Daoy (cell line): Measurements from ENCODE around the gene MYO1B. TPM values are rescaled to one million over a fixed set of nuclear protein-coding genes. Genes with fewer than 3 reads are reported as not detected.
A peak's percentile ranks its signal among the peaks of the same experiment; 100 is the strongest.

Source experiments
- DNase-seq: peaks from one replicate; pipeline ENCODE4 v3.0.0-alpha.2; 2015; ENCODE audit warnings: low read depth
- total RNA-seq: library from RNA; depleted of rRNA; stranded (reverse); fragments of >200 nt; shearing (Covaris generic); gene quantifications from 2 replicates; pipeline ENCODE4 v1.2.3, GENCODE V29; 2014

Gene MYO1B
- total RNA-seq, 1 experiment from 2014 or later = 104 TPM

GRCh38 chr2:191226196-191226595 lies 19.0 kb upstream of the MYO1B start:
- no peak for DNase-seq

- no peak for DNase-seq
Observed at GRCh38 chr2:191228333-191228732, 16.9 kb upstream of the MYO1B start.

DNA sequence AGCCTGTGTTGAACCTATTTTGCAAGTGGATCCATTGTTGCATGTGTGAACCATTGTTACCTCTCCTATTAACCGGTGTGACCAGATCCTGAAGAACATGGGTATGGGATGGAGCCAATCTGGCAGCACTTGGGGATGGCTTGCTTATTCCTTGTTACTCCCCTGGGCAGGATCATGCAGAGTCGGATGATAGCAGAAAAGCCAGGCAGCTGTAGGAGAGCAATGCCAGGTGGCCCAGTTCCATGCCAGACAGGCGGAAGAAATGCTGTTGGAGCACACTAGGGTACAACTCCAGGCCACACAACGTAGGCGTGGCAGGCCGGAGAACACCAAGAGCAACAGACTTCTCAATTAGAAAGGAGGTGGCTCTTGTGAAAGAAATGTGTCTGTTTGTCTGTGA lies 16.3 kb upstream of the MYO1B start:
- DNase-seq = no peak

DNA sequence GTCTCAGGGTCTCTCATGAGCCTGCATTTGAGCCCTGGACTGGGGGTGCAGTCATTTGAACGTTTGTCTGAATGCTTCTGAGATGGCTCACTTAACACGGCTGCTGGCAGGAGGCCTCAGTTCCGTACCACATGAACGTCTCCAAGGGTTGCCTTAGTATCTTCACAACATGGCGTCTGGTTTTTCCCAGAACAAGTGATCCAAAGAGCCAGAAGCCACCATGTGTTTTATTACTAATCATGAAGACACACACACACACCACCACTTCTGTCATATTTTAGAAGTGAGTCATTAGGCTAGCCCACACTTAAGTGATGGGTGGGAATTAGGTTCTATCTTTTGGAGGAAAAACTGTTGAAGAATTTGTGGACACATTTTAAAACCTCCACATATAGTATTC lies 15.0 kb upstream of the MYO1B start:
- peak; percentile 86 for DNase-seq

DNA sequence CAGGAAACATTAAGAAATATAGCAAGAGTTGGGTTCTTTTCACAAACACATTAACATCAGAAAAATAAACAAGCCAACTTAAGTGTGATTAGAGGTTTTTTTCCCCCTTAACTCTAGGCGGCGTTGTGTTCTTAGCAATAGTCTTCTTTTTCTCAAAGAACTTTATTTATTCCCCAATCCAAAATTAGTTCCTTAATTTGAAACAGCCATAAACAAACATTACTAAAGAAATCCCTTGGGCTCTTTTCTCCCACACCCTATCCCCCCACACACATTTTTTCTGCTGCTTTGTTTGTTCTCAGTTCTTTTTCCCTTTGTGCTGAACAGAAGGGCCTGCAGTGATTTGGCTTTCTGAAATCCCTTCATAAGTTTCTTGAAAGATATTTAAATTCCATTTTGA lies 13.2 kb upstream of the MYO1B start:
- DNase-seq = no peak

- no peak for DNase-seq
Observed at GRCh38 chr2:191233533-191233932, 11.7 kb upstream of the MYO1B start.

DNA sequence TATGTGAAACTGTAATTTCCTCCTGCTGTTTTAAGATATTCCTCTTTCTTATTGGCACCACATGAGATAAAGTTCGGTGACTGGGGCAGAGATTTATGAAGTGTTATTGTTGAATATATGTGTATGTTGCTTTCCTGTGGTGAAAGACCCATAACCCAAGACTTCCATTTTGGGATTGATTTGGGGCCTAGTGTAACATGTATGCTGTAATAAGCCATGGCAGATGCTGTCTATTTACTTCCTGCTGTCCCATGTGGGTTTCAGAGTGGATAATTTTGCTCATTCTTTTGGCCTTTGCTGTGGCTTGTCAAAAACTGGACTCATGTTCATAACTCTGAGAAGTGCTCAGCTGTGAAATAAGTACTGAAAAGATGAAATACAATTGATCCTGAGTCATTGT lies 10.8 kb upstream of the MYO1B start:
- no peak for DNase-seq

DNA sequence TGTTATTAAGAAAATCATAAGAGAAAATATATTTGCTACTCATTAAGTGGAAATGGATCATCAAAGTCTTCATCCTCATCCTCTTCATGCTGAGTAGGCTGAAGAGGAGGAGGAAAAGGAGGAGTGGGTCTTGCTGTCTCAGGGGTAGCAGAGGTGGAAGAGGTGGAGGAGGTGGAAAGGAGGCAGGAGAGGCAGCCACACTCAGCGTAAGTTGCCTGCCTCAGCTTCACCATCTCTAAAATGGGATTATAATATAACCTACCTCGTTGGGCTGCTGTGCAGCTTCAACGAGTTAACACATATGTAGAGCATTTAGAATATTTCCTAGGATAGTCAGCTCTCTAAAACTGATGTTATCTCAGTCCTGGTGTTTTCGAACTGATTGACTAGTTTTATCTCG lies 4.3 kb upstream of the MYO1B start:
- DNase-seq = no peak

DNA sequence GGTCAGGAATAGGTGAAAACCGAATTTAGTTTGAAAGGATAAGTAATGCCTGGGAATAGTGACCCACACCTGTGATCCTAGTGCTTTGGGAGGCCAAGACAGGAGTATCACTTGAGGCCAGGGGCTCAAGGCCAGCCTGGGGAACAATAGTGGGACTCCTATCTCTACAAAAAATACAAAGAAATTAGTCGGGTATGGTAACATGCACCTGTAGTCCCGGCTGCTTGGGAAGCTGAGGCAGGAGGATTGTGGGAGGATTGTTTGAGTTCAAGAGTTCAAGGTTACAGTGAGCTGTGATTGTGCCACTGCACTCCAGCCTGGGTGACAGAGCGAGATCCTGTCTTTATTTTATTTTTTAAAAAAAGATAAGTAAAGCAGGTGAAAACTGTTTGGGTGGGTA lies 3.8 kb upstream of the MYO1B start:
- DNase-seq = no peak

DNA sequence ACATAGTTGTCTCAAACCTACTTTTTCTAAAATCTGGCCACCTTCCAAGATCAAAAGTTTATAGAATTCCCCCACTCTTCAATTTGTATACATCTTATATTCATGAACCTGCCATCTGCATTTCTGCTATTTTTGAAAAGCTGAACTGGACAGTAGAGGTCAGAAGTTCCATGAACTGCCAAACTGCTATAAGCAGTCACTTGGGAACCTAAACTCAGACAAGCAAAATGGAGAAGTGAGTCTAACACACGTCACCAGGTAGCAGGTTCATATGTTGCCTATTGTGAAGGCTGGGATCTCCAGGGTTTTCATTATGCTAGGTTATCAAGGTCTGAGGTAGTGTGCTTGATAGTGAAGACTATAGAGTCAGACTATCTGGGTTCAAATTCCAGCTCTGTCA lies 2.0 kb upstream of the MYO1B start:
- no peak for DNase-seq

- no peak for DNase-seq
Observed at GRCh38 chr2:191244350-191244749, 854 bp upstream of the MYO1B start.

DNA sequence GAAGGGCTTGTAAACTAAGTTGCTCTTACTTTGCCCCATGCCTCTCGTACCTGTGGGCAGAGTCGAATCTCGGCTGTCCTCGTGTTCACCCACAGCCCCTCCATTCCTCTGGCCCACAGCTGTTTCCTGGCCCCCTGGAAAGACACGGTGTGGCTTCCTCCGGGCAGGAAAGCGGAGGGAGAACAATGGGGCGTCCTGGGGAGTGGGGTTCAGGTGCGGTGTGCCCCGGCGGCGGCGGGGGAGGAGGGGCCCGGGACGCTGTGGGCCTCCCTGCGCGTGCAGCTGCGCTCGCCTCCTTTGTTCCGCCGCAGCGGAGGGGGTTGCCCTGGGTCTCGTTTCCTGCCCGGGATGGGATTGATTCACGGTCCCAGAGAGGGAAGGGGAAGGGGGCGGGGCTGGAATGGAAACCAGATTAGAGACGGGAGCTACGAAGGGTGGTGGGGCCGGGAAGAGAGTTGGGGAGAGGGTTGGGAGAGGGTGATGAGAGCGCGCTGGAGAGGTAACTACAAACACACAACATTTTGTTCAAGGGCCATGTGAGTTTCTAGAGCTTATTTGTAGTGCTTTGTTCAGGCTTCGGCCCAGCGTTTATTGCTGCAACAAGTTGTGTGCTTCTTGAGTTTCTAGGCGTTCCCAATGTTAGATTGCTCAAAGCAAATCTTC lies 796 bp downstream of the MYO1B start:
- DNase-seq = peak; percentile 82

GRCh38 chr2:191246820-191247380 lies 1.7 kb downstream of the MYO1B start:
- no peak for DNase-seq

- DNase-seq = peak; percentile 85
Observed at GRCh38 chr2:191247381-191248057, 2.3 kb downstream of the MYO1B start.

- no peak for DNase-seq
Observed at GRCh38 chr2:191249156-191249813, 4.1 kb downstream of the MYO1B start.

DNA sequence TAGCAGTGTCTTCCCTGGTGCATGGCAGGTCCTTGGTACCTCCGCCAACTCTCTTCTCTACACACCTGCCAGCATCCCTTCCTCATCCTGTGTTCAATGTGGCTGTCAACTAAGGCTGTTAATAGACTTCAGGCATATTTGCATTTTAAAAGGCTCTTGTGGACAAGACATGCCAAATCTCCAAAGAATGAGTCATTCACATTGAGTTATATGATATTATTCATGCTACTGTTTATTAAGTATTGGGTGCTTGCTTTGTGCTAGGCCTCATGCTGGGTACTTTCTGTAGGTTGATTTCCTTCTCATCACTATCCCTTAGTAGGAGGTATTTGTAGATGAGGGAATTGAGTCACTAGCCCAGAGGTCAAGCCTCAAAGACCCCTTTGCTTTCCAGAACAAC lies 5.2 kb downstream of the MYO1B start:
- no peak for DNase-seq

GRCh38 chr2:191250986-191251385 lies 5.8 kb downstream of the MYO1B start:
- no peak for DNase-seq

- DNase-seq = no peak
Observed at GRCh38 chr2:191252699-191253098, 7.5 kb downstream of the MYO1B start.

- no peak for DNase-seq
Observed at GRCh38 chr2:191253476-191253875, 8.3 kb downstream of the MYO1B start.

GRCh38 chr2:191255271-191255670 lies 10.1 kb downstream of the MYO1B start:
- DNase-seq = no peak

DNA sequence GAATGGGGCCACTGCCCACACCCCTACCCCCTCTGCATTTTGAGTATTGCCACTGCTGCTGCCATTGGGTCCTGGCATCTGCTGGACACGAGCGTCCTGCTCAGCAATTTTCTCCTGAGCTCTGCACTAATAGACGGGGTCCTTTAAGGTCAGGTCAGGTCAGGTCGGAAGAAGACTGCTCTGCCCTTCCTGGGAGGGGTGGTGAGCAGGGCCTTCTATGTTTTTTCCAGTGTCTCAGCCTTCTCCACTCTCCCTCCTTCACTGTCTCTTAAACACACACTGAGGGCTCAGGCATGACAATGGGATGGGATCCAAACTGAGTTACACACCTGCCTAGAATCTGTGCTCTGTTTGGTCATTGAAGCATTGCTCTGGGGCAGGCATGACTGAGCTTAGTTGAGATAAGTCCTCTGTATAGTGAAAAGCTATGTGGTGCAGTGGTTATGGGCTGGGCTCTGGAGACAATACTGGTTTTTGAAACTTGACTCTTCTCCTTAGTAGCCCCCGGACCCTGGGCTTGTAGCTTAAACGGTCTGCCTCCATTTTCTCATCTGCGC lies 10.6 kb downstream of the MYO1B start:
- DNase-seq = no peak

DNA sequence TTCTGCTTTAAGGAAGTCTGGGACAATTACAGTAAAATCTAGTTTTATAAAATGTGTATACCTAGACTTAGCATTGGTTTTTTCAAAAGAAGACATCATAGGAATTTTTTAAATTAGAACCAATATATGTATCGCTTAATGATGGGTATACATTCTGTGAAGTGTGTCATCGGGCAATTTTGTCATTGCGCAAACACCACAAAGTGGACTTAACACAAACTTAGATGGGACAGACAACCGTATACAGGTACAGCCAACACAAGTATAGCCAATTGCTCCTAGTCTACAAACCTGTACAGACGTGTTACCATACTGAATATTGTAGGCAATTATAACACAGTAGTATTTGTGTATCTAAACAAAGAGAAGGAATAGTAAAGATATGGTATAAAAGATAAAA lies 12.7 kb downstream of the MYO1B start:
- no peak for DNase-seq

GRCh38 chr2:191258996-191259395 lies 13.8 kb downstream of the MYO1B start:
- no peak for DNase-seq
